ENCODE data around the gene TGFB3.

GRCh38 chr14:75968456-75968855, 13.3 kb downstream of the TGFB3 start:
- TF ChIP-seq, protein P1, sequence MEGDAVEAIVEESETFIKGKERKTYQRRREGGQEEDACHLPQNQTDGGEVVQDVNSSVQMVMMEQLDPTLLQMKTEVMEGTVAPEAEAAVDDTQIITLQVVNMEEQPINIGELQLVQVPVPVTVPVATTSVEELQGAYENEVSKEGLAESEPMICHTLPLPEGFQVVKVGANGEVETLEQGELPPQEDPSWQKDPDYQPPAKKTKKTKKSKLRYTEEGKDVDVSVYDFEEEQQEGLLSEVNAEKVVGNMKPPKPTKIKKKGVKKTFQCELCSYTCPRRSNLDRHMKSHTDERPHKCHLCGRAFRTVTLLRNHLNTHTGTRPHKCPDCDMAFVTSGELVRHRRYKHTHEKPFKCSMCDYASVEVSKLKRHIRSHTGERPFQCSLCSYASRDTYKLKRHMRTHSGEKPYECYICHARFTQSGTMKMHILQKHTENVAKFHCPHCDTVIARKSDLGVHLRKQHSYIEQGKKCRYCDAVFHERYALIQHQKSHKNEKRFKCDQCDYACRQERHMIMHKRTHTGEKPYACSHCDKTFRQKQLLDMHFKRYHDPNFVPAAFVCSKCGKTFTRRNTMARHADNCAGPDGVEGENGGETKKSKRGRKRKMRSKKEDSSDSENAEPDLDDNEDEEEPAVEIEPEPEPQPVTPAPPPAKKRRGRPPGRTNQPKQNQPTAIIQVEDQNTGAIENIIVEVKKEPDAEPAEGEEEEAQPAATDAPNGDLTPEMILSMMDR (IDR thresholded peaks at IDR 0.05; ENCODE audit: low read depth, low read length, poor library complexity, severe bottlenecking), result no peak
- no peak for TF ChIP-seq EZH2phosphoT487 (IDR thresholded peaks at IDR 0.05; ENCODE audit: borderline replicate concordance, low read length)

Measured in DOHH2 (cell line).